ENCODE results near the gene HELZ2.

GRCh38 chr20:63534831-63535651, 39.0 kb downstream of the HELZ2 start:
- TF ChIP-seq CTCF (IDR thresholded peaks at IDR 0.05; ENCODE audit: low read depth, low read length, poor library complexity, severe bottlenecking) (no peak), EZH2phosphoT487 (IDR thresholded peaks at IDR 0.05; ENCODE audit: borderline replicate concordance, low read length) (no peak)

Measured in DOHH2 (cell line).